GM23338 (cell line): ENCODE data around the gene ARF1. TPM values are rescaled to one million over a fixed set of nuclear protein-coding genes. Genes with fewer than 3 reads are reported as not detected.

Experiments used
- ATAC-seq: fragments of 200-7000 bp; cut with Tn5 transposase; 3 replicates; pipeline ENCODE4 v1.9.1; 2020
- DNase-seq: peaks from one replicate; pipeline ENCODE4 v3.0.0-alpha.2; 2015; ENCODE audit warnings: low spot score
- H2AFZ ChIP-seq: fragments of 200-600 bp; sonication (generic); 2 replicates; pipeline ENCODE4 v1.8.0; 2016; ENCODE audit warnings: antibody characterized with exemption, mild to moderate bottlenecking, moderate library complexity
- H3F3A ChIP-seq: fragments of 200-600 bp; sonication (generic); replicated peaks from 2 replicates; pipeline ENCODE4 v1.8.0; 2017; ENCODE audit warnings: antibody characterized with exemption, mixed run types, low read depth
- H3K27ac ChIP-seq: fragments of 200-600 bp; sonication (generic); 2 replicates; pipeline ENCODE4 v1.6.1; 2016; ENCODE audit warnings: low read depth
- H3K27me3 ChIP-seq: fragments of 200-600 bp; sonication (generic); 2 replicates; pipeline ENCODE4 v1.8.0; 2016; ENCODE audit warnings: mild to moderate bottlenecking, mixed run types, moderate library complexity; ENCODE audit not compliant: insufficient read depth
- H3K36me3 ChIP-seq: fragments of 200-600 bp; sonication (generic); 2 replicates; pipeline ENCODE4 v1.8.0; 2016; ENCODE audit warnings: mild to moderate bottlenecking; ENCODE audit not compliant: insufficient read depth
- H3K4me1 ChIP-seq: fragments of 200-600 bp; sonication (generic); 2 replicates; pipeline ENCODE4 v1.8.0; 2016; ENCODE audit warnings: mild to moderate bottlenecking, moderate library complexity; ENCODE audit not compliant: insufficient read depth
- H3K4me2 ChIP-seq: fragments of 200-600 bp; sonication (generic); 2 replicates; pipeline ENCODE4 v1.7.1; 2017; ENCODE audit warnings: mixed run types
- H3K4me3 ChIP-seq: fragments of 200-600 bp; sonication (generic); 2 replicates; pipeline ENCODE4 v1.6.1; 2016; ENCODE audit warnings: mixed run types
- H3K79me2 ChIP-seq: fragments of 200-600 bp; sonication (generic); replicated peaks from 2 replicates; pipeline ENCODE4 v1.8.0; 2017; ENCODE audit warnings: mild to moderate bottlenecking; ENCODE audit not compliant: insufficient read depth
- H3K9me2 ChIP-seq: fragments of 200-600 bp; sonication (generic); 2 replicates; pipeline ENCODE4 v1.8.0; 2017; ENCODE audit not compliant: insufficient read depth
- H4K20me1 ChIP-seq: fragments of 200-600 bp; sonication (generic); replicated peaks from 2 replicates; pipeline ENCODE4 v1.8.0; 2017; ENCODE audit warnings: mild to moderate bottlenecking; ENCODE audit not compliant: insufficient read depth
- H3K27ac Mint-ChIP-seq: 2 replicates; pipeline ENCODE4 v1.8.0; 2020; ENCODE audit warnings: inconsistent platforms, mild to moderate bottlenecking, moderate library complexity, mixed read lengths
- H3K27me3 Mint-ChIP-seq: 3 replicates; pipeline ENCODE4 v1.8.0; 2022; ENCODE audit warnings: low read depth, mild to moderate bottlenecking, moderate library complexity, mixed read lengths, inconsistent platforms; ENCODE audit not compliant: insufficient read depth, poor library complexity
- H3K36me3 Mint-ChIP-seq: 3 replicates; pipeline ENCODE4 v1.8.0; 2021; ENCODE audit warnings: low read depth, mild to moderate bottlenecking, inconsistent platforms, moderate library complexity, mixed read lengths
- H3K4me1 Mint-ChIP-seq: 3 replicates; pipeline ENCODE4 v1.8.0; 2020; ENCODE audit warnings: mild to moderate bottlenecking, inconsistent platforms, mixed read lengths
- H3K4me3 Mint-ChIP-seq: 3 replicates; pipeline ENCODE4 v1.8.0; 2021; ENCODE audit warnings: moderate library complexity, mild to moderate bottlenecking, inconsistent platforms, mixed read lengths
- H3K9me3 Mint-ChIP-seq: 3 replicates; pipeline ENCODE4 v1.8.0; 2020; ENCODE audit warnings: moderate library complexity, mild to moderate bottlenecking, inconsistent platforms, mixed read lengths
- CREB1 ChIP-seq: fragments of 250-450 bp; sonication (Bioruptor Pico); IDR thresholded peaks from 2 replicates; pipeline ENCODE4 v1.5.0; 2020; ENCODE audit warnings: low read depth, mild to moderate bottlenecking, moderate library complexity
- CTCF ChIP-seq, 2 experiments: fragments of 200-600 bp in 1 of 2; sonication (generic) in 1 of 2; conservative IDR thresholded peaks; 2 replicates each; pipeline versions ENCODE4 v1.5.1 to v1.6.1; 2016 to 2017; ENCODE audit warnings: antibody characterized with exemption in 2 of 2, low read depth in 2 of 2, mild to moderate bottlenecking in 2 of 2, moderate library complexity in 1 of 2
- ETS1 ChIP-seq: IDR thresholded peaks from 2 replicates; pipeline ENCODE4 v1.6.1; 2016; ENCODE audit warnings: antibody characterized with exemption
- EZH2 ChIP-seq: fragments of 200-600 bp; sonication (generic); IDR thresholded peaks from one replicate; pipeline ENCODE4 v1.8.0; 2017; ENCODE audit warnings: antibody characterized with exemption, mild to moderate bottlenecking, low read depth; ENCODE audit not compliant: unreplicated experiment
- EZH2phosphoT487 ChIP-seq: fragments of 200-600 bp; sonication (generic); IDR thresholded peaks from one replicate; pipeline ENCODE4 v1.8.1; 2018; ENCODE audit warnings: antibody characterized with exemption; ENCODE audit not compliant: unreplicated experiment
- JUNB ChIP-seq: IDR thresholded peaks from one replicate; pipeline ENCODE4 v1.6.1; 2016; ENCODE audit warnings: antibody characterized with exemption; ENCODE audit not compliant: unreplicated experiment
- NANOG ChIP-seq: IDR thresholded peaks from 2 replicates; pipeline ENCODE4 v1.6.1; 2016; ENCODE audit warnings: antibody characterized with exemption, borderline replicate concordance
- POLR2AphosphoS5 ChIP-seq: IDR thresholded peaks from 2 replicates; pipeline ENCODE4 v1.6.1; 2016; ENCODE audit warnings: antibody characterized with exemption, low read depth
- REST ChIP-seq: IDR thresholded peaks from one replicate; pipeline ENCODE4 v1.6.1; 2018; ENCODE audit warnings: antibody characterized with exemption; ENCODE audit not compliant: unreplicated experiment
- STAT1 ChIP-seq: IDR thresholded peaks from one replicate; pipeline ENCODE4 v1.6.1; 2016; ENCODE audit warnings: antibody characterized with exemption; ENCODE audit not compliant: unreplicated experiment
- ZNF114 ChIP-seq: fragments of 250-450 bp; sonication (Bioruptor Pico); IDR thresholded peaks from 2 replicates; pipeline ENCODE4 v1.5.0; 2020; ENCODE audit warnings: mild to moderate bottlenecking, moderate library complexity
- ZNF331 ChIP-seq: fragments of 250-450 bp; sonication (Bioruptor Pico); IDR thresholded peaks from 2 replicates; pipeline ENCODE4 v1.5.0; 2020; ENCODE audit warnings: low read depth, mild to moderate bottlenecking, moderate library complexity
- polyA plus RNA-seq: library from polyadenylated mRNA; unstranded; fragments of >200 nt; fragmentation: Nextera tagmentation; extraction: Ambion mirVana; gene quantifications from 2 replicates; pipeline ENCODE4 v1.2.1, GENCODE V29; 2016
- total RNA-seq: library from RNA; depleted of rRNA; stranded (reverse); fragments of >200 nt; shearing (Covaris generic); gene quantifications from 2 replicates; pipeline ENCODE4 v1.2.3, GENCODE V29; 2014

Gene ARF1
- total and polyA plus RNA-seq, 2 experiments from 2014 or later: 210 to 306 TPM

- no peak for TF ChIP-seq ETS1
- TF ChIP-seq STAT1: no peak
- no peak for TF ChIP-seq NANOG
- TF ChIP-seq ZNF114 (CRISPR knock-in tag): no peak
Observed at GRCh38 chr1:228144193-228144992, 61.9 kb downstream of the ARF1 start (continued).

GRCh38 chr1:228144993-228145343 is 62.5 kb downstream of the ARF1 start:
- no peak overlapping the region for H2AFZ ChIP-seq
- Mint-ChIP-seq H3K4me3 (no peak overlapping the region), H3K36me3 (no peaks in the 10 kb centered on the region; the same call in 1 of the 3 replicates), H3K9me3 (no peaks in the 10 kb centered on the region; the same call in 2 of the 3 replicates), H3K27ac (no peak overlapping the region), H3K4me1 (peaks cover 5% of the 10 kb centered on the region; the same call in 2 of the 3 replicates), H3K27me3 (peaks cover 9% of the 10 kb centered on the region)
- H3F3A ChIP-seq: no peaks in the 10 kb centered on the region
- no peak overlapping the region for H3K4me2 ChIP-seq
- H3K9me2 ChIP-seq: no peaks in the 10 kb centered on the region
- ATAC-seq (no peak), DNase-seq (no peak)
- no peaks in the 10 kb centered on the region for H3K27me3 ChIP-seq
- peaks cover 34% of the 10 kb centered on the region for H3K79me2 ChIP-seq
- peaks cover 5% of the 10 kb centered on the region; the same call in 1 of the 2 replicates for H3K4me1 ChIP-seq
- H3K4me3 ChIP-seq: no peak overlapping the region
- TF ChIP-seq JUNB: no peak
- no peak for TF ChIP-seq ETS1
- H3K36me3 ChIP-seq: no peaks in the 10 kb centered on the region
- no peaks in the 10 kb centered on the region for H4K20me1 ChIP-seq
- no peak overlapping the region for H3K27ac ChIP-seq

GRCh38 chr1:228145463-228146416 is 63.2 kb downstream of the ARF1 start:
- Histone ChIP-seq H3K27ac (no peak overlapping the region), H3F3A (no peaks in the 10 kb centered on the region), H3K9me2 (no peaks in the 10 kb centered on the region), H2AFZ (no peak overlapping the region), H3K79me2 (peaks cover 34% of the 10 kb centered on the region), H3K4me1 (peaks cover 5% of the 10 kb centered on the region; the same call in 1 of the 2 replicates), H3K4me3 (no peak overlapping the region), H3K36me3 (no peaks in the 10 kb centered on the region), H3K27me3 (no peaks in the 10 kb centered on the region), H3K4me2 (no peak overlapping the region), H4K20me1 (no peaks in the 10 kb centered on the region)
- no peaks in the 10 kb centered on the region; the same call in 2 of the 3 replicates for H3K9me3 Mint-ChIP-seq
- no peaks in the 10 kb centered on the region; the same call in 1 of the 3 replicates for H3K36me3 Mint-ChIP-seq
- ATAC-seq: no peak
- H3K4me3 Mint-ChIP-seq: no peak overlapping the region
- DNase-seq: no peak
- no peak overlapping the region for H3K27ac Mint-ChIP-seq
- H3K4me1 Mint-ChIP-seq: peaks cover 5% of the 10 kb centered on the region; the same call in 2 of the 3 replicates
- H3K27me3 Mint-ChIP-seq: peaks cover 9% of the 10 kb centered on the region
- TF ChIP-seq NANOG (no peak), REST (no peak), EZH2phosphoT487 (no peak), POLR2AphosphoS5 (no peak), CREB1 (CRISPR knock-in tag) (no peak), ZNF331 (CRISPR knock-in tag) (no peak), EZH2 (no peak), STAT1 (no peak), ZNF114 (CRISPR knock-in tag) (no peak), CTCF (conservative IDR thresholded peaks at IDR 0.05; ENCODE audit: low read depth in 2 of 2) (no peak)
